Activated gamma-delta T cell (primary cell): ENCODE measurements around the gene TWIST2.

Experiments
- DNase-seq: peaks from one replicate; lab custom pipeline; 2025; lab: John Stamatoyannopoulos, UW

TWIST2 gene

DNA sequence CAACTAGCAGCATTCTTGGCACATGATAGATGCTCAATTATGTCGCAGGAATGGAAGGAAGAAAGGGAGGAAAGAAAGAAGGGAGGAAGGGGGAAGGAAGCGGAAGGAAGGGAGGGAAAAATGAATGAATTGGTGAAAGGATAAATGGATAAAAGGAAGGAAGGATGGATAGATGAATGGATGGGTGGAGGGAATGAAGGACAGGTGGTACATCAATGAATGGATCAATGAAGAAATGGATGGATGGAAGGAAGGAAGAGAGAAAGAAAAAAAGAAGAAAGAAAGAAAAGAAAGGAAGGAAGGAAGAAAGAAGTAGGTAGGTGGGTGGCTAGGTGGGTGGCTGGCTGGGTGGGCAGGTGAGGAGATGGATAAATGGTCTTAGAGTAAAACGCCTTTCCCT, 56.8 kb downstream of the TWIST2 start:
- DNase-seq, result no peak

DNA sequence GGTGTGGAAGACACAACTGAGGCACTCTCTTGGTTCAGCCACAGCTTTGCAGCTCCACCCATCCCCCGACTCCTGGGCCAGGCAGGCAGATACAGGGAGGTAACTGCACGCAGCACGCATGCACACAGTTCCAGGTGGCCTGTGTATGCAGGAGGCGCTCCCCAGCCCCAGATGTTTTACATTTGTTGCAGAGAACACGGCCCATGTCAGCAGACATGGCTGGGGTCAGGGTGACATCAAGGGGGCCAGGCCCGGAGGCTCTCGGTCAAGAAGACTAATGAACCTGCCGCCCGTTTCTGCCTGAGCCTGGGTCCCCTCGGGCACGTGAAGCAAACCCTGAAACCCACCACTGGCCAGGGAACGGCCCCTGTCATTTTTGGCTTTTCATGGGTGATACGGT, 57.3 kb downstream of the TWIST2 start:
- DNase-seq, result no peak

DNA sequence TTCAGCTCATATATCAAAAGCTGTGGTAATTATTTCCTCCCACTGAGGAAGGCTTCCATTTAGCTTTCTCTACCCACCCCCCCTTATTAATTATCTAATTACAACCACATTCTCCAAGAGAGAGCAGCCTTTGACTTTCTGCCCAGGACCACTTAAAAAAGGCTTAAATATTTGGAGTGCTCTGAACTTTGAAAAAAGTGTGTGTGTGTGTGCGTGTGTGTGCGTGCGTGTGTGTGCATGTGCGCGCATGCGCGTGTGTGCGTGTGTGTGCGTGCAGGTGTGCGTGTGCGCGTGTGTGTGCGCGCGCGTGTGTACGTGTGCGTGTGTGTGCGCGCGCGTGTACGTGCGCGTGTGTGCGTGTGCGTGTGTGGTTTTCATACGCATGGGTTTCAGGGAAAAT, 57.8 kb downstream of the TWIST2 start:
- DNase-seq, result no peak

DNA sequence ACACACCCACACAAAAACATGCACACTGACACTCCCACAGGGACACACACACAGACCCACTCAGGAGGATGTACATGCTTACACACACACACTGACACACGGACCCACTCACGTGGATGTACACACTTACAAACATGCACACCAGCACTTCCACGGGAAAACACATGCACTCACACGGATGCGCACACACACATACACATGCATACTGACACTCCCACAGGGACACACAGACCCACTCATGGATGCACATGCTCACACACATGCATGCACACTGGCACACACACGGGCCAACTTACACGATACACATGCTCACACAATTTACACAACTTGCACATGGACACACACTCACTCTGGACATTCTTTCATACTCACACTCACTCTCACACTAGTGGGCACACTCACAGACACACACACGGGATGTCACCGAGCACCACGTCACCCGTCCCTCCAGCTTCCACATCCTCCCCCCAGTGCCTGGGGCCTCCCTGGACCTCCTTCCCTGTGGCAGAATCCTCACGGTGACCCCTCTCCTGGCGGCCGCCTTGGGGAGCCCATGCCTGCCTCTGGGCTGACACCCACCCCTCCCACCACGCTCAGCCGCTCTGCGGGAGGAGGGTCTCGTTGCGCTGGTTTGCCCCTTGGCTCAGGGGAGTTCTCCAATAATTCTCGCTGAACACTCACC, 58.5 kb downstream of the TWIST2 start:
- no peak for DNase-seq

DNA sequence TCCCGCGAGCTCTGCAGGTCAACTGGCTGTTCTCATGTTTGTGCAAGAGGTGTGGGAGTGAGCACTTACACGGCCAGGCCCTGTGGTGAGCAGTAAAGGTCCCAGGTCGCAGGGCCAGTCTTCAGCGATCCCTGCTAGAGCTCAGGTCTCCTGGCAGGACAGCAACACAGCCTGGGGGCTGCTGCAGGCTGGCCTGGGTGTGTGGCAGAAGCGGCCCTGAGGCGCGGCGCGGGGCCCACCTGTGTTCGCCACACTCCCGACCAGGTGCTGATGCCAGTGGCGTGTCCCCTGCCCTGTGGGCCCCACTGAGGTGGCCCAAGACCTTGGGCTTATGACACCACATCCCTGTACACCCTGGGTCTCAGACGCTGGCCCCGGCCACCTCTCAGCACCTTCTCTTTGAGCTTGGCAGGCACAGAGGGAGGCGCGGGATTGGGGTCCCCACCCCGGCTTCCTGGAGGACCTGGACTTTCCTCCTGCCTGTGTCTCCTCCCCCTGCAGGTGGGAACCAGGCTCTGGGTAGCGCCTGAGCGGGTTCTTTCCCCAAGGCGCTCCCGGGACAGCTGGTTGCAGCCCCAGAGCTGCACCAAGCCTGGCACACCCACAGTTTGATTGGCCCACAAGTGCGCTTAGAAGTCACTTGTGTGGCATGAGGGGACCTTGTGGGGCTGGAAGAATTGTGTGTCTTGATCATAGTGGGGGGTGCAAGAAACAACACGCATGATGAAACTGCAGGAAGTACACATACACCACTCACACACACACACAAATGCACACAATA, 59.2 kb downstream of the TWIST2 start:
- no peak for DNase-seq

DNA sequence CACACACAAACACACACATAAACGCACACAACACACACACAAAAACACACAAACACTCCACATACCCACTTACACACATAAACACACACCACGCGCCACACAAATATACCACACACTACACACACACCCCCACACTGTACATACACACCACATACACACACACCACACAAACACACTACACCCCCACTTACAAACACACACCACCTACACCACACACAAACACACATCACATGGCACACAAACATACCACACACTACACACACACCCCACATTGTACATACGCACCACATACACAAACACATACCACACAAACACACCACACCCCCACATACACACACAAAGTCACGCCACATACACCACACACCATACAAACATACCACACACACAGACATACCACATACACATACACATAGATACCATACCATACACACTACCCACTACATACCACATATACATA, 59.9 kb downstream of the TWIST2 start:
- DNase-seq, result no peak

DNA sequence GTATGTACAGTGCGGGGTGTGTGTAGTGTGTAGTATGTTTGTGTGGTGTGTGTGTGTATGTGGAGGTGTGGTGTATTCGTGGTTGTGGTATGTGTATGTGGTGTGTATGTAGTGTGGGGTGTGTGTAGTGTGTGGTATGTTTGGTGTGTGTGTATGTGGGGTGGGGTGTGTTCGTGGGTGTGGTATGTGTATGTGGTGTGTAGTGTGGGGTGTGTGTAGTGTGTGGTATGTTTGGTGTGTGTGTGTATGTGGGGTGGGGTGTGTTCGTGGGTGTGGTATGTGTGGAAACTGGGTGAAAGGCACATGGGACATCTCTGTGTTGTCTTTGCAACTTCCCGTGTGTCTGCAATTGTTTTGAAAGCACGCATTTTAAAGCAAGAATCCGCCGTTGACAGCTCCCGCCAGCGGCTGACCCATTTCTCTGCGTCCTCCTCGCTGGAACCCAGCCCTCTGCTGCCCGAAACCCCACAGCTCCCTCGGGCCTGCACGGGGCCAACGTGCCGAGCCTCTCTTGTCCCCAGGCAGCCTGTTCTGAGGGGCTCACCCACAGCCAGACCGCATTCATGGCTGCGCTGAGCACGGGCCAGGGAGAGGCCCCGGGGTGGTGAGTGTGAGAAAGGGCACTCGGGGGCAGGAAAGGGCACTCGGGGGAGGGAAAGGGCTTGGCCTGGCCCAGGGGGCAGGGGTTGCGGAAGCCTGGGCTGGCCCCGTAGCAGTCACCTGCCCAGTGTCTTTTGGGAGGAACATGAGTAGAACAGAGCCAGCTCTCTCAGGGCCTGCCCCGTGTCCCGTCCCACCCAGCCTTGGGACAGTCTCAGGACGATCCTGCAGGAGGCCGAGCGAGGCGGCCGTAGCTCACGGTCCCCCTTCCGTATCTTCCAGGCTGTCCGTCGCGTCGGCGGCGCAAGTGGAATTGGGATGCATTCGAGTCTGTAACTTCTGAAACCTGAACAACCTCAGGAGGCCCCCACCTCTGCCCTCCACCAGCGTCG, 61.4 kb downstream of the TWIST2 start:
- DNase-seq, result no peak

DNA sequence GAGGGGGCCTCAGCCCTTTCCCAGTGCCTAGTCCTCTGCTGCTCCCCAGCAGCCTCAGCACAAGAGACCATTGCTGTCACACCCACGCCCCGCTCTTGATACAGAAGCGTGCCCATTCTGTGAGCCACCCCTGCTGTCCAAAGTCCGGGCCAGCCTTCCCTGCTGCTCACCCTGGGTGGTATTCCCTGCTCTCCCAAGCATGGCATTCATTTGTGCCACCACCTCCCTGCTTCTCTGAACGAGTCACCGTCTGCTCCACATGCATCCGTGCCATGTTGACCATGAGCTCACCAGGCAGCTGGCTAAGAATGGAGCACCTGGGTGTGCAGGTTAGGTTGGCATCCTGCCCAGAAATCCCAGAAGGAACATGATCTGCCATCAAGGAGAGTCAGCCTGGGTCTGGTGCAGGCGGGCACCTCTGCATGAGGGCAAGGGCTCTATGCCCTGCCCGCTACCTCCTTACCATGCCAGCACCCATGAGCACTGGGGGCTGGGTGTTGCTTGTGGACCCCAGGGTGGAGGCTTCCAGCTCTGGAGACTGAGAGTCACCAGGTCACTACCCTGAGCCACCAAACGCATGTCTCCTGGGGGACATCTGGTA, 63.0 kb downstream of the TWIST2 start:
- no peak for DNase-seq

DNA sequence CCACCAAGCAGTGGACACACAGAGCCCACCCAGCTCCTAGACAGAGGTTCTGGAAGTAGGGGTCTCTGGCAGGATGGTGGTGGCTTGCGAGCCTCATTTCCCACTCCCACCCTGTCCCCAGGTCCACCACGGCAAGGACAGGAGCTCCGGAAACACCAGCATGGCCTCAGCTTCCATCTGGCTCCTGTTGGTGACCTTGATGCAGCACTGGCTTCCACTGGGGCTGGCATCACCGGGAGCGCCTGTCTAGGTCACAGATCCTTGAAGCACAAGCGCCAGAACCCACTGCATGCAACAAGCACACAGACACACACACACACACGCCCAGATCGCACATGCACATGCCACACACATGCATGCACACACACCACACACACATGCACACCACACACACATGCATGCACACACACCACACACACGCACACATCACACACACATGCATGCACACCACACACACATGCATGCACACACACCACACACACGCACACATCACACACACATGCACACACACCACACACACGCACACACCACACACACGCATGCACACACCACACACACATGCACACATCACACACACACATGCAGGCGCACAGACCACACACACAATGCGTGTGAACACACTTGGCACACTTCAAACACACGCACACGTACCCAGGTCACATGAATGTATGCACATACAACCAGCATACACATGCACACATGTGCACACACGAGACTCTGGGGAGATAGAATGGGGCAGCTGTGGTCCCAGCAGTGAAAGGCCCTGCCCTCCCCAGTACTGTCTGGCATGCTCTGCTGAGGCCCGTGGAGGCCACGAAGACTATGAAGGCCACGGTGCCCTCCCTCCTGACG, 63.7 kb downstream of the TWIST2 start:
- no peak for DNase-seq

DNA sequence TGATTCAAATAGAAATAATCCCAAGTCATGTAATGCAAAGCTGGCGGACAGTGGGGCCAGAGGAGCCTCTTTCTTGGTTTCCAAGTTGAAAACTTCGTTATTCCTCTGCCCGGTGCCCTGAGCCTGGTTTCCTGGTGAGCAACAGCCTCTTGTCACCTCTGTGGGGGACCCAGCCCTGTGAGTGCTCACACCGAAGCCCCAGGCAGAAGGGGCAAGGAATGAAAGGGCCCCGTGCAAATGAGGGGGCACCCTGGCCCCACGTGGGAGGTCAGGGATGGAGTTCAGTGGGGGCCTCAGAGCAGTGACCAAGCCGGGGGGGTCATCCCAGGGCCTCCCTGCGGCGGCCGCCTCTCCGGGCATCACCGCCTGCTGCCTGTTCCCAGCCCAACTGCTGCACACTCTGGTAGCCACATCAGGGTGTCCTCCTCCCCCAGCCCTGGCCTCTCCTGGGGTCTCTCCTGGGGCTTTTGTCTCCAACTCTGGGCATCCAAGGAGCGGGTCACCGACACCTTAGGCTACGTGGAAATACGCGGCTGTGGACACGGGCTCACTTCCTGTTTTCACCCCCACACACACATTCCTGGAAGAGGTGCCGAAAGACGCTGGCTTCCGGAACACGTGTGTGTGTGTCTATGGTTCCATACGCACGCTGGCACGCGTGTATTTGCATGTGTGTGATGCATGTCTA, 64.5 kb downstream of the TWIST2 start:
- no peak for DNase-seq

DNA sequence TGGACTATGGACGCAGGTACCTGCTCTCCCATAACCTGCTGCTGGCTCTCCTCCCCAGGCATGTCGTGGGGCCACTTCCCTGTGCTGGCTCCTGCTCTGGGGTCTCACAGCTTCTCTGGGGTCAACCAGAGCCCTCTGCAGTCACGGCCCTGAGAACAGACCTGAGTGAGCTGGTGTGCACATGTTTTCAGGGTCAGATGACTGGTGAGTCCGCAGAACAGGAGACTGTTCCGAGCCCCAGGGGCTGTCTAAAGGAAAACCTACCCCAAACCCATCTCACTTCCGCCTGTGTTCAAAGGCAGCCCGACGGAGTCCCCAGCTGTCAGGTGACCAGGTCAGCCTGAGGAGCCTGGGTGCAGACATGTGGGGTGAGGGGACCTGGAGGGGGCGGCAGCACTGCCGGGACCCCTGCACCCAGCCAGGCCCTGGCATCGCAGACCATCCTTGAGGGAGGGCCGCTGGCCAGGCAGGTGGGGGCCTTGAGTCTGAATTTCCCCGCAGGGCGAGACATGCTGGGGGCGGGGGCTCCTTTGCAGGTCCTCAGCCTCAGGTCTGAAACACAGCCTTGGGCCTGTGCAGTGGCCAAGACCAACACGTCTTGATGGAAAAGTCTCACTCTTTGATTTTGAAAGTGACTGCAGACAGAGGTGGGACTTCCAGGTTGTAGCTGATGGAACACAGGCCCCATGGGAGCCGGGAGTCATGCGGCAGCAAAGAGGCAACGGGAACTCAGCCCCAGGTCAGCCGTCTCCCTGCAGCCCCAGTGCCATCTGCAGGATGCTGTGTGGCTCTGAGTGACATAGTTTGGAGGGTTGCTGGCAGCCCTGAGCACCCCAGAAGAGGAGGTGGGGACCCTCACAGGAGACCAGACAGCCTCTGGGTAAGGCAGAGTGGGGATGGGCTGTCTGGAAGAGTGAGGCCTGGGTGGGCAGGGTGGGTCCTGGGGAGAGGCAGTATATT, 65.3 kb downstream of the TWIST2 start:
- no peak for DNase-seq

DNA sequence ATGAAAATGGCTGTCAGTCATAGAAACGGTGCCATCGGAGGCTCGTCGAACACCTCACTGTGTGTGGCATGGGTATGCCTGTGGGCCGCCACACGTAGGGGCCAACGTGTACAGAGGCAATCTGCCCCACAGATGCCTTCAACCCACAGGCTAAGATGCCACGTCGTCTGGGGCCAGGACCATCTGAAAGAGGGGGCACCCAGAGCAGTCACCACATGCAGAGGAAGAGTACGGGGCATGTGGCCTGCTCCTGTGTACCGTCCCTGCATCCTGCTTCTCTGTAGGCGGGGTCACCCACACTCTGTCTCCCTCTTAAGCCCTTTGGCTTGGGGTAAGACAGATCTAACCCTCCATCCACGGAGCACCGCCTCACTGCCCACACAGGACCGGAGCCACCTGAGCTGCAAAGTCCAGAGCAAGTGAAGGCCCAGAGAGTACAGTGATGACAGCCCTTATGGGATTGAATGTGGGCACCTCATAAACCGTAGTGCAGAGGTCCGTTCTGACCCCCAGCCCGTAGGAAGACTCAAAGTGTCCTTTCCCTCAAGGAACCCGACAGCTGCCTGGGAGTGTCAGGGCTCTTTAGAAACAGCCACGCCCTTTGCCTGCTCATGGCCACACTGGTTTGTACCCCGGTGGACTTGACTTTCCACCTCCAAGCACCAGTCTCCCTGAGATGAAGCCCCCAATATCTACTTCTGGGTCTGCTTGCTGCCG, 66.2 kb downstream of the TWIST2 start:
- DNase-seq, result no peak

DNA sequence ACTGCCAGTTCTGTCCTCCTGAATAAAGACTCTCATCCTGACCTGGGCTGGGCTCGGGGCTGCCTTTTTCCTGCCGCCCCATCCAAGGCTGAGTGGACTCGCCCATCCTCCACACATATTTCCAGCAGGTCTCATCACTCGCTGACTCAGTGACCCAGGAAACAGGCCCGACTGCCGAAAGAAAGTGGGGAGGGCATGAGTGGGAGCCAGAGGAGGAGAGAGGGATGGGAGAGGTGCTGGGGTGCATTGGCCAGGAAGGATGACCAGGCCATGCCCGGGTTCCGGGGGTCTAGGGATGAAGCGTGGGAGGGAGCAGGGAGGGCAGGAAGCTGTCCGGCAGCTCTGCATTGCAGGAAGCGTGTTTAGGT, 66.7 kb downstream of the TWIST2 start:
- DNase-seq, result no peak

DNA sequence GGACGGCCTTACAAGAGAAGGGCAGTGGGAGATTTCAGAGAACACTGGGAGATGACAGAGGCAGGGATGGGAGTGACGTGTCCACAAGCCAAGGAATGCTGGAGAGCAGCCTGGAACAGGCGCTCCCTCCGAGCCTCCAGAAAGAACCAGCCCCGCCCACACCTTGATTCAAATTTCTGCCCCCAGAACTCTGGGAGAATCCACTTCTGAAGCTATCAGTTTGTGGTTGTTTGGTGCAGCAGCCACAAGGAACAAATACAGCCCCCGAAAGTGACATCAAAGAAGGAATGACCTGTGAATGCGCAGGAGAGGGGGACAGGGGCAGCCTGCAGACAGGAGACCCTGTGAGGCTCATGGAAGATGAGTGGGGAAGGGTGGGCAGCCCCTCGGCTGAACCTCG, 67.3 kb downstream of the TWIST2 start:
- no peak for DNase-seq

DNA sequence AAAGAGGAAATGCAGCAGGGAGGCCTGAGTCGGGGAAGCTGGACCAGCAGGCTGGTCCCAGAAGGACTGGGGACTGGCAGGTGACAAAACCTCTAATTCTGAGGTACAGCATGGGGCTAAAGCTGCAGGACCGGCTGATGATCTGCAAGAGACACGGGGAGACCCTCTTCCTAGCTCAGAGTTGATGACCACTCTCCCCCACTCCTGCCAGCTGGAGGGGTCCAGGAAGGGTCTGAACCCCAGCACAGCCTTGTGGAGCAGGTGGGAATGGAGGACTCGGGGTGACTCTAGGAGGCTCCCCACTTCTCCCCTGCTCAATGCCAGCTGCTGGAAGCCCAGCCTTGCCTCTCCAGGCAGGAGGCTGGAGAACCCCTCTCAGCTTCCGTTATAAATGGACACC, 67.7 kb downstream of the TWIST2 start:
- no peak for DNase-seq

DNA sequence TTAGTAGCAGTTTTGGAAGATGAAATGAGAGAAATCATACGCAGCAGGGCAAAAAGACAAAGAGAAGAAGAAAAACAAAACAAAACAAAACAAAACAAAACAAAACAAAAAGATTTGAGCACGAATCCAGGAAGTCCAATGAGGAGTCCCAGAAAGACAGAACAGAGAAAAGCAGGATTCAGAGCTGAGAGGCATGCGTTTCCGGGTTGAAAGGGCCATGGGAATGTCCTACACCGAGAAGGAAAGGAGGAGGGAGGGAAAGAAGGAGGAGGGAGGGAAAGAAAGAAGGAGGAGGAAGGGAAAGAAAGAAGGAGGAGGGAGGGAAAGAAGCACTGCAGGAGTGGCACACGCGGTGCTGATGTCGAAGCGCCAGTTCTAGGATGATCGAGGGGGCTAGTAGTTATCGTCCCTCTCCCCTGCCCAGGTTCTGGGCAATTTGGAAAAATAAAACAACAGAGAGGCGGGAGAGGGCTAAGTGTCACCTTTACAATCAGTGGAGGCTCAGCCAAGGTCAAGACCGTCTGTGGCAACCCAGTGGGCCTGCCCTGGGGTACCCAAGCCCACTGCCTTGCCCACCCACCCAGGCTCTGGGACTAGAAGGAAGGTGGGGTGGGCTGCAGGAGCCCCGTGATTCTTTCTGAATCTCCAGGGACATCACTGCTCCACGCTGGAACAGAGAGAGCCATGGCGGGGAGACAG, 68.4 kb downstream of the TWIST2 start:
- no peak for DNase-seq

DNA sequence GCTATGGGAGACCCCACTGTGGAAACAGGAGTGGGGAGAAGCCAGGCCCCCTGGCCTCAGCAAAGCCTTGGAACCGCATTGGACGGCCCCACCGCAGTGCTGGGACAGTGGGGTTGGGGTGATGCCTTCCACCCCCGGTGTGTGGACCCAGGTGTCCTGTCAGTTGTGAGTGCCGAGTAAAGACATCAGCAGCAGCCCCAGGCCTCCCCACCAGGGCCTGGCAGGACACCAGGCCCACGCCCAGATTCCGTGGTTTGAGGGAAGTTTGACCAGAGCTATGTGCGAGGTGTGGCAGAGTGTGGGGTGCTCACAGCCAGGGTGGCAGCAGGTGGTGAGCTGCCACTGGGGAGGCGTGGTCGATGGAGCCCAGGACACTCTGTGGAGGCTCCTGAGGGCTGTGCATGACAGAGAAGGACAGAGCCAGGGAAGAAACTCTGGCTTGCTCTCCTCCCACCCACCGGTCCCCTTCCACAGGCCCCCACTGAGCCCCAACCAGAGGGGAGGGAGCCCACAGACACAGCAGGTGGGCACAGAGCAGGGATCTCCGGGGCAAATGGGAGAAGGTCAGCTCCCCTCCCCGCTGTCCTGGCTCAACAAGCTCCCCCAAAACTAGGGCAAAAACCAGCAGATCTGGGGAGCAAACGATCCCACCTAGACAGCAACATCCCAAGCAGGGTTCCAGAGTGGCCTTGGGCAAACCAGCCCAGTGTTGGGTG, 69.1 kb downstream of the TWIST2 start:
- no peak for DNase-seq
